ENCODE data around the gene FAM98B. TPM values are rescaled to one million over a fixed set of nuclear protein-coding genes. Genes with fewer than 3 reads are reported as not detected.
"Not testable (repeated sequence)": the region's sequence is repeated elsewhere in the genome, so short reads cannot be mapped to it uniquely, and the experiment has no call there.

Gene FAM98B
- 34.7 and 36.0 TPM in 2 replicates for total RNA-seq

GRCh38 chr15:38453971-38454695 lies at the start of gene FAM98B:
Gene FAM98B, plus strand, starts transcription at chr15:38454127. Its CDS starts 35 bp downstream, at chr15:38454162.
- intact Hi-C loops (cut with micrococcal nuclease), result loop anchor here (1.0 to 10.0 kb wide), 7 partner anchors 14 to 1481 kb away; partner anchors contain the start of genes EIF2AK4 and FSIP1

DNA sequence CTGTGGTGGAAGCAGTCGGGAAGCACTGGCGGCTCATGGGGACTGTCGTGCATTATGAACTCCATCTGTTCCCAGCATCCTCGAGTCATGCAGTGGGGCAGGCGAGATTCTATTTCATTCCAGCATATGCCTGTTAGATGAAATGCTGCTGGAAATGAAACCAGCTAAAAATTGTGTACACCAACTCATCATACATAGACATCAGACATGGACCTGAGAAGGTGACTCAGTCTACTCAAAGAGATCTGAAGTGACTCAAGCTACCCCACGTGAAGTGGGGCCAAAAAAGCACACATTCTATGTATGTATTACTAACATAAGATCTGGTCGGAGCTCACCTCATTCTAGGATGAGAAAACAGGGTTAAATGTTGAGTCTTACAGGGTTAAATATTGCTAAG lies 47.5 kb upstream of the FAM98B start:
- intact Hi-C loops (cut with micrococcal nuclease), result no loop called here

DNA sequence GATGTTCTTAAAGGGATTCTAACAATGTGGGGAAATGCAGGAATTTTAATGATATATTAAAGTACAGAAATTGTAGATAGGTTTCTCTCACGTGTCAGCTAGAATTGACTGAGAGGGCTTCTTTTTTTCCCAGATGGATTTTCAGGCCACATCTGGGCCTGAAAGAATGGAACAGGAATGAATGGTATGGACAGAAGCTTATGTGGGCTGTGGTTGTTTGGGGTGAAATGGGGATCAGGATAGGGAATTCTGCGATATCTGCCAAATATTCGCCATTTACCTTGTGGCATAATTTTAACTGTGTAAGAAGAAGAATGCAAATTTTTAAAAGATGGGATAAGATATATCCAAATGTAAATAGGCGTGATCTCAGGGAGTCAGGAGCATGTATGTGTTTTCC lies 45.4 kb upstream of the FAM98B start:
- intact Hi-C loops (cut with micrococcal nuclease), result no loop called here

- intact Hi-C loops (cut with micrococcal nuclease), result no loop called here
Observed at GRCh38 chr15:38411902-38412301, 42.0 kb upstream of the FAM98B start.

GRCh38 chr15:38412466-38412865 lies 41.5 kb upstream of the FAM98B start:
- intact Hi-C loops (cut with micrococcal nuclease), result no loop called here

- intact Hi-C loops (cut with micrococcal nuclease), result no loop called here
Observed at GRCh38 chr15:38414357-38414756, 39.6 kb upstream of the FAM98B start.

DNA sequence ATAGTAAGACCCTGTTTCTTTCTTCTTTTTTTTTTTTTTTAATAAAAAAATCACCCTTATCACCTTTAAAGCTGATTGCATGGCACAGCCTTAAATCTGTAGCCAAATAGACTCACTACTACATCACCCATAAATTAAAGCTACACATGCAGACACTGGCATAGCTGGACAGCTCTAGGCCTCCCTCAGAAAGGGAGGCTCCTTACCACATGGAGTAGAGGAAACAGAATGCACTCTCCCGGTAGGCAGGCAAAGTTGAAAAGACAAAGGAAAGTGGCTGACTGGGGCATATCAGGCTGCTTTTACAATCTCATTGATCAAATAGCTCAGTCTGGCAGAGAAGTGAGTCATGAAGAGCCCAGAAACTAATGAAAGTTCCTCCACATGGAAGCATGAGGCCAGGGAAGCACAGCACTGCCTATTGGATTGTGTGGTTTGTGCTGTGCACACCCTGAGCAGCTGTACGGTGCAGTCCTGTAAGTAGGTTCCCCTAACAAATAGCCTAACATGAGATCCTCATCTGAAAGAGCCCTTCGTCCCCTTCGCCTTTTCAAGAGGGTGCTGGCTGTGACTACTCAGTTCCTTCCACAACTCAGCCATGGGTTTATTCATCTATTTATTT lies 32.7 kb upstream of the FAM98B start:
- intact Hi-C loops (cut with micrococcal nuclease), result no loop called here

DNA sequence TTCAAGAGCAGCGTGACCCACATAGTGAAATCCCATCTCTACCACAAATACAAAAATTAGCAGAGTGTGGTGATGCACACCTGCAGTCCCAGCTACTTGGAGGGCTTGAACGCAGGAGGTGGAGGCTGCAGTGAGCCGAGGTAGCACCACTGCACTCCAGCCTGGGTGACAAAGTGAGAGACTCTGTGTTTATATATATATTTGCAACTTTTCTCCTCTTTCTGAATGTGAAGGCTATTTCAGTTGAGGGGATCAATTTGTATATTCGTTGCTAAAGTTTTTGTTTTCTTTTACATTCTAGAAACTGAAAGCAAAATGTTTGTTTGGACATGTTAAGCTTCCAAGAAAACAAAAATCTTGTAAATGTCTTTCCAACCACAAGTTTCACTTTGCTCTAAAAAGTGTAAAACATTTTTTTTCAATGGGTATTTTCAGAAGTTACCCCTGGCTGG lies 29.8 kb upstream of the FAM98B start:
- intact Hi-C loops (cut with micrococcal nuclease), result loop anchor here (1.0 to 2.0 kb wide), 2 partner anchors 17 to 30 kb away; partner anchors contain the start of gene FAM98B

DNA sequence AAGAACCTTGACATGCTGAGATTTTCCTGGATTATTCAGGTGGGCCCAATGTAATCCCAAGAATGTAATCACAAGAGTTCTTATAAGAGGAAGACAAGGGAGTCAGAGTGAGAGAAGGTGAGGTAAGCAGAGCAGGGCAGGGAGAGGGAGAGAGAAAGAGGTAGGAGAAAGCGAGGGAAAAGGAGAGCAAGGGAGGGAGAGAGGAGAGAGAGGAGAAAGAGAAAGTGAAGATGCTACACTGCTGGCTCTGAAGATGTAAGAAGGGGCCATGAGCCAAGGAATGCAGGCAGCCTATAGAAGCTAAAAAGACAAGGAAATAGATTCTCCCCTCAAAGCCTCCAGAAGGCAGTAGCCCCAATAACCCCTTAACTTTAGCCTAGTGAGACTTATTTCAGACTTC lies 28.7 kb upstream of the FAM98B start:
- intact Hi-C loops (cut with micrococcal nuclease), result loop anchor here (2.0 kb wide), 1 partner anchor 16 kb away; no protein-coding TSS in a partner anchor

DNA sequence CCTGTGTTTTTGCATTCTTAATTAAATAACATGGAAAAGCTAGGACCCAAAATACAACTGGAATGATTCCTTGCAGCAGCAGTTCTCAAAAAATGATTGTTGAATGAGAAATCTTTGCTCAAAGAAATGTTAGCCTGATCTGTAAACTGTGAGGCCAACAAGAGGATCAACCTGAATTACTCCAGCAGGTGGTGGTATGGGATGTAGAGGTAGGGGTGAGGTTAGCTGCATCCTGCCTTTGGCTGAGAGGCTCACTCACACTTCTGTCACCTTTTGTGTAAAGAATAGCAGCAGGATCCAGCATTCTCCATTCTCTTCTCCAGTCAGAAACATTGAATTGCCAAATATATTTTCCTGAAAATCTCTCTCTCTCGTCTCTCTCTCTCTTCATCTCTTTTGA lies 26.5 kb upstream of the FAM98B start:
- intact Hi-C loops (cut with micrococcal nuclease), result no loop called here

- intact Hi-C loops (cut with micrococcal nuclease), result no loop called here
Observed at GRCh38 chr15:38430106-38430760, 23.7 kb upstream of the FAM98B start.

DNA sequence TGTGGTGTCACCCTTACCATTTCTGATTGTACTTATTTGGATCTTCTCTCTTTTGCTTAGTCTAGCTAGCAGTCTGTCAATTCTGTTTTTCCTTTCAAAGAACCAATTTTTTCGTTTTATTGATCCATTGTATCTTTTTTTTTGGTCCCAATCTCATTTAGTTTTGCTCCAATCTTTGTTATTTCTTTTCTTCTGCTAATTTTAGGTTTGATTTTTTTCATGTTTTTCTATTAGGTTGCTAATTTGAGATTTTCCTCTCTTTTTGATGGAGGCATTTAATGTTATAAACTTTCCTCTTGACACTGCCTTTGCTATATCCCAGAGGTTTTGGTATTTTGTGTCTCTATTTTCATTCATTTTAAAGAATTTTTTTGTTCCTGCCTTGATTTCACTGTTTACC lies 16.9 kb upstream of the FAM98B start:
- intact Hi-C loops (cut with micrococcal nuclease), result no loop called here

GRCh38 chr15:38437603-38438002 lies 16.3 kb upstream of the FAM98B start:
- intact Hi-C loops (cut with micrococcal nuclease), result not testable (repeated sequence)

DNA sequence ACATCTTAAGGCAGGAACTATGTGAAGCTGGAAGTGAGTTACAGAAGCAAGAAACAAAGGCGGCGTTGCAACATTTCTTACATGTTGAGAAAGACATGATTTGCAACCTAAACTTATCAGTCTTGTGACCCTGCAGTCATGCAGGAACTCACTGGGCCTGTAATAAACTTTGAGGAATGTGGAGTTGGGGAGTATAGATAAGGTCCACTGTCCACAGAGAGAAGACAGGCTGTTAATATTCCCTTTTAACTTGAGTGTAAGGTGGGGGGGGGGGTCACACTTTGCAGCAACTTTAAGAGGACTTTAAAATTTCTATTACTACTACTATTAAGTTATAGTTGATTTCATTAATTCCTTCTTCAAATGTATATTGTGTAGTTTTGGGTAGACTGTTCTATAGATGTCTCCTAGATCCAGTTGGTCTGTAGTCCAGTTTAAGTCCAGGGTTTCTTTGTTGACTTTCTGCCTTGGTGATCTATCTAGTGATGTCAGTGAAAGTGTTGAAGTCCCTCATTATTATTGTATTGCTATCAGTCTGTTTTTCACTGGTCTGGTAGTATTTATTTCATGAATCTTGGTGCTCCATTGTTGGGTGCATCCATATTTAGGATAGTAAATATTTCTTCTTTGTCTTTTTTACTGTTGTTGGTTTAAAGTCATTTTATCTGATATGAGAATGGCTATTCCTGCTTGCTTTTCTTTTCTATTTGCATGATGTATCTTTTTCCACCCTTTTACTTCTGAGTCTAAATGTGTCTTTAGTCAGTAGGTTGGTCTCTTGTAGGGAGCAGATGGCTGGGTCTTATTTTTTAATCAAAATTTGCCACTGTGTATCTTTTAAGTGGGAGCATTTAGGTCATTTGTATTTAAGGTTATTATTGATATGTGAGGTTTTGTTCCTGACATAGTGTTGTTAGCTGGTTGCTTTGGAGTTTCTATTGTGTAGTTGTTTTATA lies 15.6 kb upstream of the FAM98B start:
- intact Hi-C loops (cut with micrococcal nuclease), result no loop called here

DNA sequence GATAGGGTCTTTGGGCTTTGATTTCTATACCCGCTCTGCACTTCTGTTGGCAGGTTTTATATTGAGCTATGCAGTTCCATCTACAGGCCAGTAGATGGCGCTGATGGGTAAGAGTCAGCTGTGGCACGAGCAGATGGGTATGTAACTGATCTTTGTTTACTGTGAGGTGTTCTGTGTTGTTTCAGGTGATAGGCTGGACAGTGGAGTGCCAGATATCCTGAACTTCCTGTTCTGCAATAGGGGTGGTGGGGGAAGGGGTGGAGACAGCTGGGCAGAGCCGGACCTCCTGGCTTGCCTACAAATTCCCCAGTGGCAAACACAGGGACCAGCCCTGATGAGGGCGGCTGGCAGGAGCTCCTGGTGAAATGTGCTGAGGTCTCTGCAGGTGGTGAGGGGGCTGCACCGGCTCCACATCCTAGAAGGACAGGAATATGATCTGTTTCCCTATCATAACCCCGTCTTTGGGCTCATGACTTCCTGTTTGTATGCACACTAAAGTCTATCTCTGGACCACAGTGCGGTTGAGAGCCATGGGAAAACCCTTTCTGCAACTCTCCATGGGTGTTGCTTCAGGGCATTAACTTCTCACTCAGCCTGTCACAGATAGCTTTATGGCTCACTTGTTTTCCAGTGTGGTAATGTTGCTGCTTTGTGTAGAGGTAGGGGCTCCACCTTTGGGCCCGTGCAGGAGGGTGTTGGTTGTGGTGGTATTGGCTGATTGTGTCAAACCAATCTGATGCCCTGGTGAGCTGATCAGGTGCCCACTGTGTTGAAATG lies 13.4 kb upstream of the FAM98B start:
- intact Hi-C loops (cut with micrococcal nuclease), result loop anchor here (1.0 to 2.0 kb wide), 8 partner anchors 14 to 1140 kb away; partner anchors contain the start of genes FAM98B and THBS1

DNA sequence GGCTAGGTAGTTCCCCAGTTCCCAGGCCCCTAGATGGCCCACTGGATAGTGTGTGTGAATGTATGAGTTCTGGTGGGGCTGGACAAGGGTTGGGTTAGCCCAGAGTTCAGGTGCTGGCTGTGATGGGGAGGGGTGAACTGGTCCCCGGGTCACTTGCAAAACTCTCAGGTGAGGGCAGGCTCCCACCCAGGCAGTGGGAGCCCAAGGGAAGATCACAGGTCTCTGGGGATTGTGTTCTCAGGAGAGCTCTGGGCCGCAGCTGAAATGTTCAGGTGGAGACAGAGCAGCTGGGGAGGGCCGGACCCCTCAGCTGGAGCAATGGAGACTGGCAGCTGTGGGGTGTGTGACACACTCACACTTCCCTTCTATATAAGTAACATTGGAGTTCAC lies 12.8 kb upstream of the FAM98B start:
- intact Hi-C loops (cut with micrococcal nuclease), result loop anchor here (2.0 kb wide), 3 partner anchors 16 to 1140 kb away; partner anchors contain the start of gene THBS1

- intact Hi-C loops (cut with micrococcal nuclease), result loop anchor here (1.0 to 10.0 kb wide), 7 partner anchors 14 to 1480 kb away; partner anchors contain the start of genes EIF2AK4 and FSIP1
Observed at GRCh38 chr15:38454696-38455090, 766 bp downstream of the FAM98B start.

DNA sequence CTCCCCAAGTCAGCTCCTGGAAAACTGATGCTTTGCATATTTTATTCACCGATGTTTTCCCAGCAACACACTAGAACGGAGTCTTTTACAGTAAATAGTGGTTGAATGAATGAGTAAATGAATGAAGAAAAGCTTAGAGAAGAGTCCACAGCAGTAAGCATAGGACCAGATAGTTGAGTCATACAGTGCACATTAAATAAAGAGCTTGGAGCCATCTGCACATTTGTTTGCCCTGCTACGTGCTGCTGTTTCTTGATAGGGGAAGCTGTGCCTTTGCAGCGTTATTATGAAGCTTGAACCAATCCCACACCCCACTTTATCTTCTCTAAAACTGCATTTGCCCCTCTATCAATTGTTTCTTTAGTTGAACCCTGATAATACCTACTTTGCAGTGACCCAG lies 1.2 kb downstream of the FAM98B start:
- intact Hi-C loops (cut with micrococcal nuclease), result loop anchor here (2.0 to 10.0 kb wide), 2 partner anchors 20 to 1480 kb away; partner anchors contain the start of gene EIF2AK4

- intact Hi-C loops (cut with micrococcal nuclease), result loop anchor here (10.0 kb wide), 1 partner anchor 1476 kb away; the partner anchor contains the start of gene EIF2AK4
Observed at GRCh38 chr15:38458646-38459045, 4.7 kb downstream of the FAM98B start.

DNA sequence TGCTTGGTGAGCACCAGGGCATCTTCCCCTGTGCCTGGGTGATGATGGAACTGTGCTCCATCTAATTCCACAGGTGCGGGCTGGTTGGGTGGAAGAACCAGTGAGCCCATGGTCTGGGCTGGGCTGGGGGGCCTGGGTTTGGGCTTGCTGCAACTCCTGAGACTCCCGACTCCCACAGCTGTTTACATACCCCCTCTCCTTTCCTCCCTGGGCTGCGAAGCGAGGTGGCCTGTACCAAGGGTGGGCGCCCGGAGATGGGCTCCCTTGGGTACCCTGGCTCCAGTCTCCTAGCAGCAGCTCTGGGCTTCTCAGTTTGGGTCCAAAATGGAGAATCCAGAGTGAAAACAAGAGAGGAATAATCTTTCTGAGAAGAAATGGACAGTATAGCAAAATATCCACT lies 5.6 kb downstream of the FAM98B start:
- intact Hi-C loops (cut with micrococcal nuclease), result loop anchor here (10.0 kb wide), 1 partner anchor 1475 kb away; the partner anchor contains the start of gene EIF2AK4

All from T-helper 1 cell treated with Interleukin-12 subunit alpha and Interleukin-12 subunit beta and Interleukin-4 antibody, amounts not matched to agents 30 ng/mL and 1 ng/mL, for 36 hours (primary cell).